Muscle layer of duodenum (tissue), 2 donors: ENCODE results near the gene CD38.

Experiments
- H3K27ac ChIP-seq: one replicate; pipeline ENCODE4 v1.7.0; 2013; ENCODE audit warnings: mild to moderate bottlenecking, low read length
- H3K27me3 ChIP-seq: one replicate; pipeline ENCODE4 v1.7.0; 2013; ENCODE audit warnings: low read depth, mild to moderate bottlenecking, control low read depth, low read length
- H3K36me3 ChIP-seq, 2 donors: one replicate each; pipeline ENCODE4 v1.7.0; 2013; ENCODE audit warnings: low read length in 2 of 2, control low read depth in 1 of 2, mild to moderate bottlenecking in 1 of 2; ENCODE audit not compliant: insufficient read depth in 2 of 2, control insufficient read depth in 1 of 2
- H3K4me1 ChIP-seq, 2 donors: one replicate each; pipeline ENCODE4 v1.7.0; 2013; ENCODE audit warnings: low read length in 2 of 2, mild to moderate bottlenecking in 2 of 2, control low read depth in 1 of 2, moderate library complexity in 1 of 2; ENCODE audit not compliant: insufficient read depth in 2 of 2, control insufficient read depth in 1 of 2
- H3K4me3 ChIP-seq, 2 donors: one replicate each; pipeline ENCODE4 v1.7.0; 2013; ENCODE audit warnings: low read length in 2 of 2, low read depth in 1 of 2, mild to moderate bottlenecking in 1 of 2
- H3K9me3 ChIP-seq, 2 donors: one replicate each; pipeline ENCODE4 v1.7.0; 2013; ENCODE audit warnings: low read length in 2 of 2, control low read depth in 1 of 2, mild to moderate bottlenecking in 1 of 2; ENCODE audit not compliant: control insufficient read depth in 1 of 2
- donor health status: healthy.

CD38 gene

GRCh38 chr4:15890246-15890829 lies 112.2 kb downstream of the CD38 start:
- no peaks in the 10 kb centered on the region for H3K4me1 ChIP-seq
- H3K4me3 ChIP-seq = no peak overlapping the region
- H3K36me3 ChIP-seq = no peaks in the 10 kb centered on the region
- no peak overlapping the region for H3K27ac ChIP-seq
- H3K27me3 ChIP-seq = no peaks in the 10 kb centered on the region
- H3K9me3 ChIP-seq = no peaks in the 10 kb centered on the region

DNA sequence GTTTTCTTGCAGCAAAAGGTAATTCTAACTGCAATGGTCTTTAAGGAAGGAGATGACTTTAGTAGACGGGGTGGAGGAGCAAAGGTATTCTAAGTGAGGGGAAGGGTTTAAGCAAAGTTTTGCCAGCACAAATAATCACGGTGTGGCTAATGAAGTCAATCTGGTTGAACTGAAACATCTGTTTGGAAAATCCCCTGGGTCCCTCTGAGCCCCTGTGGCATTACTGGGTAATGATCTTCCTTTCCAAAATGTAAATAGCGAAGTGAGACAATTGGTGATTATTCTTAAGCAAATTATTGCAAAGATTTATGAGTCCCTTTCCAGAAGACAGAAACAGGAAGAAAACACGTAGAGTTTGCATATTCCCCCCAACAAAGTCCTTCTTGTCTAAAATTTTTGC lies 113.2 kb downstream of the CD38 start:
- Histone ChIP-seq H3K27ac (no peak overlapping the region), H3K9me3 (no peaks in the 10 kb centered on the region), H3K36me3 (no peaks in the 10 kb centered on the region), H3K4me1 (no peaks in the 10 kb centered on the region), H3K27me3 (no peaks in the 10 kb centered on the region), H3K4me3 (no peak overlapping the region)

DNA sequence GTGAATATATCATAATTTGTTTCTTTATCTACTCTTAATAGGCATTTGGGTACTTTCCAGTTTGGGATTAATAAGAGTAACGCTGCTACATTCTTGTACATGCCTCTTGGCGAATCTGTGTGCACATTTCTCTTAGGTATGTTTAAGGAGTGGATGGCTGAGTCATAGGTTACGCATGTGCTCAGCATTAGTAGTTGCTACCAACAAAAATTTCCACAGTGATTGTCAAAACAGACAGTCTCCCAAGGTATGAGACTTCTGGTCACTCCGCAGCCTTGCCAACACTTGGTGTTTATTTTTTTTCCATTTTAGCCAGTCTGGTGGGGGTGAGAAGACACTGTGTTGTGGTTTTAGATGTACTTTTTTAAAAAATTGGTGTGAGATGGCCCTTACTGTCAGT lies 115.8 kb downstream of the CD38 start:
- H3K27ac ChIP-seq = peak overlapping the region; percentile 42
- no peaks in the 10 kb centered on the region for H3K9me3 ChIP-seq
- no peak overlapping the region for H3K4me3 ChIP-seq
- no peaks in the 10 kb centered on the region for H3K4me1 ChIP-seq
- H3K27me3 ChIP-seq = no peaks in the 10 kb centered on the region
- no peaks in the 10 kb centered on the region for H3K36me3 ChIP-seq

- Histone ChIP-seq H3K4me1 (no peaks in the 10 kb centered on the region), H3K27me3 (no peaks in the 10 kb centered on the region), H3K27ac (peak overlapping the region; percentile 42), H3K36me3 (no peaks in the 10 kb centered on the region), H3K4me3 (no peak overlapping the region), H3K9me3 (no peaks in the 10 kb centered on the region)
These were observed 116.3 kb downstream of the CD38 start for GRCh38 chr4:15894393-15894792.

GRCh38 chr4:15894921-15895916 lies 117.1 kb downstream of the CD38 start:
- Histone ChIP-seq H3K9me3 (no peaks in the 10 kb centered on the region), H3K4me3 (no peak overlapping the region), H3K36me3 (no peaks in the 10 kb centered on the region), H3K4me1 (no peaks in the 10 kb centered on the region), H3K27ac (no peak overlapping the region), H3K27me3 (no peaks in the 10 kb centered on the region)

GRCh38 chr4:15897577-15897976 lies 119.4 kb downstream of the CD38 start:
- H3K27me3 ChIP-seq = no peaks in the 10 kb centered on the region
- no peak overlapping the region for H3K27ac ChIP-seq
- no peaks in the 10 kb centered on the region for H3K4me1 ChIP-seq
- H3K9me3 ChIP-seq = no peaks in the 10 kb centered on the region
- no peaks in the 10 kb centered on the region for H3K36me3 ChIP-seq
- no peak overlapping the region for H3K4me3 ChIP-seq

GRCh38 chr4:15898902-15899301 lies 120.8 kb downstream of the CD38 start:
- no peaks in the 10 kb centered on the region for H3K36me3 ChIP-seq
- H3K9me3 ChIP-seq = no peaks in the 10 kb centered on the region
- H3K4me3 ChIP-seq = no peak overlapping the region
- no peaks in the 10 kb centered on the region for H3K4me1 ChIP-seq
- no peak overlapping the region for H3K27ac ChIP-seq
- no peaks in the 10 kb centered on the region for H3K27me3 ChIP-seq

GRCh38 chr4:15899511-15899910 lies 121.4 kb downstream of the CD38 start:
- H3K27ac ChIP-seq = no peak overlapping the region
- H3K9me3 ChIP-seq = no peaks in the 10 kb centered on the region
- H3K36me3 ChIP-seq = no peaks in the 10 kb centered on the region
- no peaks in the 10 kb centered on the region for H3K4me1 ChIP-seq
- no peaks in the 10 kb centered on the region for H3K27me3 ChIP-seq
- no peak overlapping the region for H3K4me3 ChIP-seq

- H3K4me1 ChIP-seq = no peaks in the 10 kb centered on the region
- no peak overlapping the region for H3K27ac ChIP-seq
- H3K4me3 ChIP-seq = no peak overlapping the region
- no peaks in the 10 kb centered on the region for H3K27me3 ChIP-seq
- H3K36me3 ChIP-seq = no peaks in the 10 kb centered on the region
- H3K9me3 ChIP-seq = peaks cover 0 to 2% of the 10 kb centered on the region in 2 donors
These were observed 122.9 kb downstream of the CD38 start for GRCh38 chr4:15901007-15901406.

GRCh38 chr4:15901998-15902397 lies 123.9 kb downstream of the CD38 start:
- no peaks in the 10 kb centered on the region for H3K27me3 ChIP-seq
- no peaks in the 10 kb centered on the region for H3K36me3 ChIP-seq
- no peak overlapping the region for H3K27ac ChIP-seq
- peaks cover 0 to 3% of the 10 kb centered on the region in 2 donors for H3K4me1 ChIP-seq
- H3K4me3 ChIP-seq = no peak overlapping the region
- peaks cover 0 to 2% of the 10 kb centered on the region in 2 donors for H3K9me3 ChIP-seq

- H3K4me3 ChIP-seq = no peak overlapping the region
- H3K36me3 ChIP-seq = no peaks in the 10 kb centered on the region
- no peaks in the 10 kb centered on the region for H3K27me3 ChIP-seq
- peaks cover 0 to 2% of the 10 kb centered on the region in 2 donors for H3K9me3 ChIP-seq
- peaks cover 0 to 10% of the 10 kb centered on the region in 2 donors for H3K4me1 ChIP-seq
- no peak overlapping the region for H3K27ac ChIP-seq
These were observed 124.6 kb downstream of the CD38 start for GRCh38 chr4:15902746-15903145.
